Coronary artery (tissue), 2 donors: ENCODE data around the gene SVOPL.

ENCODE experiments used
- DNase-seq: peaks from one replicate; pipeline ENCODE4 v3.0.0-alpha.2; 2017; ENCODE audit warnings: low spot score
- H3K27ac ChIP-seq, 2 donors: fragments of 200-600 bp; sonication (generic); one replicate each; pipeline ENCODE4 v1.5.1; 2016 to 2019
- H3K4me3 ChIP-seq: fragments of 200-600 bp; sonication (generic); 2 replicates; pipeline ENCODE4 v1.5.1; 2016; ENCODE audit warnings: mild to moderate bottlenecking, moderate library complexity
- CTCF ChIP-seq: fragments of 200-600 bp; sonication (generic); IDR thresholded peaks from one replicate; pipeline ENCODE4 v1.5.1; 2019; ENCODE audit warnings: antibody characterized with exemption

SVOPL gene

GRCh38 chr7:138568655-138569054 lies 132.5 kb downstream of the SVOPL start:
- no peak overlapping the region for H3K4me3 ChIP-seq

GRCh38 chr7:138565451-138566114 lies 135.6 kb downstream of the SVOPL start:
- TF ChIP-seq CTCF, result no peak
- Histone ChIP-seq H3K27ac (no peak overlapping the region), H3K4me3 (no peak overlapping the region)
- no peak for DNase-seq

More at GRCh38 chr7:138568655-138569054, 132.5 kb downstream of the SVOPL start:
- no peak overlapping the region for H3K27ac ChIP-seq
- no peak for DNase-seq
- TF ChIP-seq CTCF, result no peak

- DNase-seq, result no peak
- Histone ChIP-seq H3K4me3 (no peak overlapping the region), H3K27ac (no peak overlapping the region)
- no peak for TF ChIP-seq CTCF
Measured at GRCh38 chr7:138565071-138565450, 136.1 kb downstream of the SVOPL start.

GRCh38 chr7:138564365-138564764 lies 136.8 kb downstream of the SVOPL start:
- Histone ChIP-seq H3K4me3 (no peak overlapping the region), H3K27ac (no peak overlapping the region)
- no peak for TF ChIP-seq CTCF
- no peak for DNase-seq

GRCh38 chr7:138563808-138564207 lies 137.4 kb downstream of the SVOPL start:
- no peak for TF ChIP-seq CTCF
- Histone ChIP-seq H3K27ac (no peak overlapping the region), H3K4me3 (no peak overlapping the region)
- DNase-seq, result no peak

GRCh38 chr7:138559448-138559847 lies 141.7 kb downstream of the SVOPL start:
- Histone ChIP-seq H3K27ac (no peak overlapping the region), H3K4me3 (no peak overlapping the region)
- TF ChIP-seq CTCF, result no peak
- no peak for DNase-seq

- no peak for DNase-seq
- H3K27ac ChIP-seq, result no peak overlapping the region
- no peak for TF ChIP-seq CTCF
- no peak overlapping the region for H3K4me3 ChIP-seq
Measured at GRCh38 chr7:138556771-138557484, 144.2 kb downstream of the SVOPL start.
